Spinal cord (tissue), 10 donors: ENCODE results near the gene DPP3. TPM values are rescaled to one million over a fixed set of nuclear protein-coding genes. Genes with fewer than 3 reads are reported as not detected.

Experiments
- DNase-seq, 6 donors: peaks; one replicate each; pipeline versions ENCODE4 v3.0.0 to v3.0.0-alpha.2; 2013 to 2015; ENCODE audit warnings: low spot score in 6 of 6, low read depth in 4 of 6
- H3K27ac ChIP-seq: one replicate; pipeline ENCODE4 v1.5.1; 2013; ENCODE audit warnings: low read depth, low read length, control low read depth
- H3K27me3 ChIP-seq: one replicate; pipeline ENCODE4 v1.6.1; 2013; ENCODE audit warnings: low read length; ENCODE audit not compliant: control insufficient read depth, insufficient read depth
- H3K36me3 ChIP-seq: one replicate; pipeline ENCODE4 v1.6.1; 2013; ENCODE audit warnings: low read length; ENCODE audit not compliant: control insufficient read depth, insufficient read depth
- H3K4me1 ChIP-seq: one replicate; pipeline ENCODE4 v1.6.1; 2013; ENCODE audit warnings: low read length; ENCODE audit not compliant: control insufficient read depth, insufficient read depth
- H3K4me3 ChIP-seq: one replicate; pipeline ENCODE4 v1.5.1; 2013; ENCODE audit warnings: low read depth, low read length, control low read depth
- H3K9me3 ChIP-seq: one replicate; pipeline ENCODE4 v1.6.1; 2013; ENCODE audit warnings: low read length; ENCODE audit not compliant: control insufficient read depth, insufficient read depth
- WGBS: methylation state at CpG from one replicate; pipeline ENCODE4 v1.1.5; 2013; ENCODE audit warnings: missing lambda C conversion rate; ENCODE audit not compliant: insufficient coverage; 5-methylcytosine and 5-hydroxymethylcytosine counted together
- polyA plus RNA-seq, 2 donors: library from polyadenylated mRNA; unstranded; fragments of 120-200 nt; gene quantifications; one replicate each; pipeline ENCODE4 v1.2.1, GENCODE V29; 2013; ENCODE audit not compliant: insufficient read length in 2 of 2
- total RNA-seq, 2 donors: library from RNA; depleted of rRNA in 1 of 2; stranded (reverse); fragments of 120-200 nt in 1 of 2; fragments of >200 nt in 1 of 2; gene quantifications; one replicate each; pipeline versions ENCODE4 v1.2.3 to v1.2.4, GENCODE V29; 2013 to 2014
- donor health status: healthy.

Gene DPP3
- total and polyA plus RNA-seq, 4 donors: 23.3 to 37.1 (median 28.8) TPM

GRCh38 chr11:66443602-66444001 is 36.6 kb upstream of the DPP3 start:
- Histone ChIP-seq H3K36me3 (no peaks in the 10 kb centered on the region), H3K9me3 (no peaks in the 10 kb centered on the region), H3K27ac (no peak overlapping the region), H3K4me3 (no peak overlapping the region), H3K4me1 (no peaks in the 10 kb centered on the region), H3K27me3 (no peaks in the 10 kb centered on the region)
- no peak for DNase-seq
- 91% methylated on average over 4 of the region's 4 CpGs for WGBS

- no peak for DNase-seq
- Histone ChIP-seq H3K4me3 (no peak overlapping the region), H3K27ac (no peak overlapping the region), H3K36me3 (no peaks in the 10 kb centered on the region), H3K9me3 (no peaks in the 10 kb centered on the region), H3K4me1 (no peaks in the 10 kb centered on the region), H3K27me3 (no peaks in the 10 kb centered on the region)
Observed at GRCh38 chr11:66447012-66447411, 33.2 kb upstream of the DPP3 start.

- Histone ChIP-seq H3K27ac (no peak overlapping the region), H3K4me3 (no peak overlapping the region), H3K36me3 (no peaks in the 10 kb centered on the region), H3K4me1 (no peaks in the 10 kb centered on the region), H3K27me3 (peaks cover 3% of the 10 kb centered on the region), H3K9me3 (no peaks in the 10 kb centered on the region)
- no peak for DNase-seq
- WGBS: 86% methylated on average over 2 of the region's 4 CpGs
Observed at GRCh38 chr11:66448523-66448922, 31.7 kb upstream of the DPP3 start.

GRCh38 chr11:66450560-66450959 is 29.7 kb upstream of the DPP3 start:
- no peaks in the 10 kb centered on the region for H3K4me1 ChIP-seq
- H3K27ac ChIP-seq: no peak overlapping the region
- no peak for DNase-seq
- peaks cover 5% of the 10 kb centered on the region for H3K27me3 ChIP-seq
- no peak overlapping the region for H3K4me3 ChIP-seq
- 68% methylated on average over 3 of the region's 4 CpGs for WGBS
- no peaks in the 10 kb centered on the region for H3K9me3 ChIP-seq
- H3K36me3 ChIP-seq: no peaks in the 10 kb centered on the region

GRCh38 chr11:66451663-66452062 is 28.6 kb upstream of the DPP3 start:
- 89% methylated on average over 3 of the region's 4 CpGs for WGBS
- DNase-seq: no peak
- no peaks in the 10 kb centered on the region for H3K9me3 ChIP-seq

GRCh38 chr11:66454247-66454646 is 26.0 kb upstream of the DPP3 start:
- 59% methylated on average over 4 of the region's 6 CpGs for WGBS

More at GRCh38 chr11:66451663-66452062, 28.6 kb upstream of the DPP3 start:
- Histone ChIP-seq H3K36me3 (no peaks in the 10 kb centered on the region), H3K4me3 (no peak overlapping the region), H3K4me1 (no peaks in the 10 kb centered on the region), H3K27me3 (peaks cover 5% of the 10 kb centered on the region), H3K27ac (no peak overlapping the region)

GRCh38 chr11:66454828-66455227 is 25.4 kb upstream of the DPP3 start:
- no peaks in the 10 kb centered on the region for H3K4me1 ChIP-seq
- H3K27ac ChIP-seq: no peak overlapping the region
- H3K36me3 ChIP-seq: no peaks in the 10 kb centered on the region
- H3K9me3 ChIP-seq: no peaks in the 10 kb centered on the region
- no peak for DNase-seq
- H3K4me3 ChIP-seq: no peak overlapping the region
- WGBS: 41% methylated on average over 2 of the region's 3 CpGs
- peaks cover 5% of the 10 kb centered on the region for H3K27me3 ChIP-seq

More at GRCh38 chr11:66454247-66454646, 26.0 kb upstream of the DPP3 start:
- no peaks in the 10 kb centered on the region for H3K4me1 ChIP-seq
- H3K36me3 ChIP-seq: no peaks in the 10 kb centered on the region
- H3K27ac ChIP-seq: no peak overlapping the region
- DNase-seq: no peak
- no peak overlapping the region for H3K4me3 ChIP-seq
- H3K9me3 ChIP-seq: no peaks in the 10 kb centered on the region
- H3K27me3 ChIP-seq: peaks cover 5% of the 10 kb centered on the region

- WGBS: 100% methylated on average over 1 of the region's 6 CpGs
- no peaks in the 10 kb centered on the region for H3K36me3 ChIP-seq
- no peaks in the 10 kb centered on the region for H3K4me1 ChIP-seq
- no peak overlapping the region for H3K4me3 ChIP-seq
- H3K27ac ChIP-seq: no peak overlapping the region
- no peaks in the 10 kb centered on the region for H3K9me3 ChIP-seq
- DNase-seq: no peak
- H3K27me3 ChIP-seq: peaks cover 2% of the 10 kb centered on the region
Observed at GRCh38 chr11:66457826-66458225, 22.4 kb upstream of the DPP3 start.

- H3K27ac ChIP-seq: no peak overlapping the region
- no peaks in the 10 kb centered on the region for H3K9me3 ChIP-seq
- WGBS: no CpG with 5 or more reads among the region's 5 CpGs
- H3K36me3 ChIP-seq: no peaks in the 10 kb centered on the region
- no peak overlapping the region for H3K4me3 ChIP-seq
- peaks cover 2% of the 10 kb centered on the region for H3K27me3 ChIP-seq
- DNase-seq: no peak
- H3K4me1 ChIP-seq: no peaks in the 10 kb centered on the region
Observed at GRCh38 chr11:66459138-66459778, 21.0 kb upstream of the DPP3 start.

- Histone ChIP-seq H3K4me3 (no peak overlapping the region), H3K36me3 (no peaks in the 10 kb centered on the region), H3K4me1 (peaks cover 7% of the 10 kb centered on the region), H3K9me3 (no peaks in the 10 kb centered on the region), H3K27me3 (no peaks in the 10 kb centered on the region), H3K27ac (no peak overlapping the region)
- DNase-seq: no peak
Observed at GRCh38 chr11:66462010-66462409, 18.2 kb upstream of the DPP3 start.
